Fibroblast of the aortic adventitia (primary cell): Measurements from ENCODE around the gene KCNJ6. TPM values are rescaled to one million over a fixed set of nuclear protein-coding genes. Genes with fewer than 3 reads are reported as not detected.

Experiments
- DNase-seq: peaks from one replicate; pipeline ENCODE4 v3.0.0-alpha.2; 2010; ENCODE audit warnings: low read depth
- H3K4me3 ChIP-seq: 2 replicates; pipeline ENCODE4 v1.5.1; 2011; ENCODE audit warnings: low read depth, mild to moderate bottlenecking, control low read depth, low read length, moderate library complexity
- CTCF ChIP-seq: IDR thresholded peaks from 2 replicates; pipeline ENCODE4 v1.5.1; 2011; ENCODE audit warnings: mild to moderate bottlenecking, low read length, control low read depth, inconsistent platforms; ENCODE audit not compliant: insufficient read depth
- total RNA-seq: library from RNA; depleted of rRNA; stranded (reverse); fragments of >200 nt; gene quantifications from 2 replicates; pipeline ENCODE4 v1.2.3, GENCODE V29; 2012; ENCODE audit warnings: low replicate concordance

KCNJ6 gene
- total RNA-seq, 1 donor: under 0.01 TPM

- H3K4me3 ChIP-seq: no peak overlapping the region
- DNase-seq: no peak
- no peak for TF ChIP-seq CTCF
Observed at GRCh38 chr21:37711286-37711829, 204.9 kb downstream of the KCNJ6 start.

GRCh38 chr21:37710546-37711285, 205.5 kb downstream of the KCNJ6 start:
- no peak for TF ChIP-seq CTCF
- DNase-seq: no peak
- H3K4me3 ChIP-seq: no peak overlapping the region

GRCh38 chr21:37704751-37705150, 211.5 kb downstream of the KCNJ6 start:
- DNase-seq: no peak
- H3K4me3 ChIP-seq: no peak overlapping the region
- no peak for TF ChIP-seq CTCF

- no peak for DNase-seq
- no peak for TF ChIP-seq CTCF
- no peak overlapping the region for H3K4me3 ChIP-seq
Observed at GRCh38 chr21:37702241-37702640, 214.0 kb downstream of the KCNJ6 start.

GRCh38 chr21:37700641-37701202, 215.5 kb downstream of the KCNJ6 start:
- TF ChIP-seq CTCF: peak; percentile 72
- DNase-seq: peak; percentile 79
- no peak overlapping the region for H3K4me3 ChIP-seq

GRCh38 chr21:37699024-37699775, 217.1 kb downstream of the KCNJ6 start:
- no peak for TF ChIP-seq CTCF
- DNase-seq: no peak
- no peak overlapping the region for H3K4me3 ChIP-seq
